ENCODE results near the gene DIO3. TPM values are rescaled to one million over a fixed set of nuclear protein-coding genes. Genes with fewer than 3 reads are reported as not detected.

DIO3 gene
- total and polyA plus RNA-seq, 2 donors (not counting 1 experiment from before 2014, with no cell fraction given), result not detected

DNA sequence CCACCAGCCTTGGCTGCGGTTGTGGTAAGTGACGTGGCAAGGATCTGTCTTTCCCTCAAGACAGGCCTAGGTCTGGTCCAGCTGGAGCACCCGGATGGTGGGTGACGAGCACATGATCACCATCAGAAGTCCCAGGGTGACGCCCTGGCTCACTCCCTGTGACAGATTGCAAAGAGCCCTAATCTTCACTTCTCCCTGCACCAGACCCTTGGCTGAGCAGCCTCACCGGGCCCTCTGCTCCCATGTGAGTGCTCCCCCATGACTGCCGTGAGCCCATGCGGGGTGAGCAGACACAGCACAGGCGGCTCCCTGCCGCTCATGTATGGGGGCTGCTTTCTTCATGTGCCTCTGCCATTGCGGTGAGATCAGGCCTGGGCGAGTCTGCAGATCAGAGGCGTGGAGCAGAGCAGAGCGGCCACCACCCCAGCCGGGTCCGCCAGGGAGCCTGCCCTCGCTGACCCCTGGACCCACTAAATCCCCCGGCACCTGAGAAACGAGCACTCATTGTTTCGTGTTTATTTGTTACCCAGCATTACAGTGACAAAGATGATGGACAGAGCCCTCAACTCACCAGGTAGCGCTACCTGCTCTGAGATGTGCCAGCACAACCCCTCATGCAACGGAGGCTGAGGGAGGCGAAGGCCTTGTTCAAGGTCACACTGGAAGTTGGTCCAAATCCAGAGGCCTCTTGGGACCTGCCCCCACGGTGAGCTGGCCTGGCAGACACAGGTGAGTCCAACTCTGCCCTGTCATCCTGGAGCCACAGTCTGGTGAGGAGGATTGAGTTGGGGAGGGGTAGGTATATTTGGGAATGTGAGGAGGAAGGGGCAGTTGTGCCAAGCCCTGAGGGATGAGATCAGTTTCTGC is 9.3 kb upstream of the DIO3 start:
- Histone ChIP-seq H2AFZ (ENCODE audit: insufficient read depth, low read depth, low read length, poor library complexity, severe bottlenecking) (no peak overlapping the region), H3K9ac (ENCODE audit: low read length) (no peak overlapping the region), H4K20me1 (ENCODE audit: control insufficient read depth, insufficient read depth, low read length, poor library complexity, severe bottlenecking) (no peaks in the 10 kb centered on the region), H3K4me1 (ENCODE audit: control insufficient read depth in 2 of 2, insufficient read depth in 2 of 2, low read length in 2 of 2) (no peaks in the 10 kb centered on the region), H3K9me3 (ENCODE audit: control extremely low read depth in 1 of 3, control insufficient read depth in 2 of 3, insufficient read depth in 1 of 3, low read length in 2 of 3) (peaks cover 0 to 5% (median 0%) of the 10 kb centered on the region in 3 donors), H3K27ac (ENCODE audit: low read length in 2 of 2) (no peak overlapping the region), H3K36me3 (replicated peaks in 1 of 2; ENCODE audit: control extremely low read depth in 1 of 2, control insufficient read depth in 1 of 2, extremely low read depth in 1 of 2, insufficient read depth in 2 of 2, low read length in 1 of 2) (no peaks in the 10 kb centered on the region), H3K4me3 (ENCODE audit: control extremely low read depth in 1 of 5, extremely low read depth in 1 of 5, insufficient read depth in 1 of 5, low read depth in 2 of 5, low read length in 4 of 5) (no peak overlapping the region), H3K79me2 (ENCODE audit: control insufficient read depth, insufficient read depth, low read length) (no peaks in the 10 kb centered on the region), H3K4me2 (replicated peaks; ENCODE audit: low read depth, low read length, poor library complexity, severe bottlenecking) (no peak overlapping the region), H3K27me3 (replicated peaks in 1 of 4; ENCODE audit: control extremely low read depth in 1 of 4, control insufficient read depth in 3 of 4, insufficient read depth in 4 of 4, low read length in 3 of 4) (peaks cover 0 to 7% (median 0%) of the 10 kb centered on the region in 4 experiments)
- no peak for DNase-seq
- Mint-ChIP-seq H3K27me3 (peaks cover 5% of the 10 kb centered on the region), H3K4me3 (no peak overlapping the region), H3K27ac (no peak overlapping the region), H3K9me3 (ENCODE audit: insufficient read depth) (no peaks in the 10 kb centered on the region), H3K4me1 (no peaks in the 10 kb centered on the region)
- ChIA-PET CTCF (no interaction called here), POLR2A (no interaction called here)
- TF ChIP-seq, protein P1, sequence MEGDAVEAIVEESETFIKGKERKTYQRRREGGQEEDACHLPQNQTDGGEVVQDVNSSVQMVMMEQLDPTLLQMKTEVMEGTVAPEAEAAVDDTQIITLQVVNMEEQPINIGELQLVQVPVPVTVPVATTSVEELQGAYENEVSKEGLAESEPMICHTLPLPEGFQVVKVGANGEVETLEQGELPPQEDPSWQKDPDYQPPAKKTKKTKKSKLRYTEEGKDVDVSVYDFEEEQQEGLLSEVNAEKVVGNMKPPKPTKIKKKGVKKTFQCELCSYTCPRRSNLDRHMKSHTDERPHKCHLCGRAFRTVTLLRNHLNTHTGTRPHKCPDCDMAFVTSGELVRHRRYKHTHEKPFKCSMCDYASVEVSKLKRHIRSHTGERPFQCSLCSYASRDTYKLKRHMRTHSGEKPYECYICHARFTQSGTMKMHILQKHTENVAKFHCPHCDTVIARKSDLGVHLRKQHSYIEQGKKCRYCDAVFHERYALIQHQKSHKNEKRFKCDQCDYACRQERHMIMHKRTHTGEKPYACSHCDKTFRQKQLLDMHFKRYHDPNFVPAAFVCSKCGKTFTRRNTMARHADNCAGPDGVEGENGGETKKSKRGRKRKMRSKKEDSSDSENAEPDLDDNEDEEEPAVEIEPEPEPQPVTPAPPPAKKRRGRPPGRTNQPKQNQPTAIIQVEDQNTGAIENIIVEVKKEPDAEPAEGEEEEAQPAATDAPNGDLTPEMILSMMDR (IDR thresholded peaks at IDR 0.05), result no peak
- TF ChIP-seq EZH2 (IDR thresholded peaks at IDR 0.05; ENCODE audit: borderline replicate concordance, insufficient read depth, low read depth, low read length, poor library complexity, severe bottlenecking), result no peak
- ATAC-seq (ENCODE audit: low read depth), result no peak
- intact Hi-C loops (cut with micrococcal nuclease), result no loop called here
- WGBS (ENCODE audit: insufficient coverage), result 90% methylated on average over 24 of the region's 24 CpGs

DNA sequence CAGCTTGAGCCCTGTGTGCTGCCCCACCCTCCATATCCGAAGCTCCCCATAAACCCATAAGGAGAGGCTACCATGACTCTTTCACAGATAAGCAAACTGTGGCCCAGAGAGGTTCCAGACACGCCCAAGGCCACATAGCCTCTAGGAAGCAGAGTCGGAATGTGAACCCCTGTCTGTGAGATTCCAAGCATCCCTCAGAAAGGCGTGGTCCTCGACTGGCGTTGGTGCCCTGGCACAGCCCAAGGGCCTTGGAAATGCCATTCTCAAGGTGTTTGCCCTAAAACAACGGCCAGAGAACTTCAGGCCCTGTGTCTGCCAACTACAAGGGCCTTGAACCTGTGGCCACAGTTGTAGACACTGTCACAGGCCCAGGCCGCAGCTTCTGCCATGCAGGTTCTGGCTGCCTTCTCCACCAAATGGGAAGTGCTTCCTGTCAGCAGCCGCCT is 8.5 kb upstream of the DIO3 start:
- CTCF ChIA-PET, result no interaction called here

More for the DNA sequence above, 8.5 kb upstream of the DIO3 start:
- Histone ChIP-seq H4K20me1 (ENCODE audit: control insufficient read depth, insufficient read depth, low read length, poor library complexity, severe bottlenecking) (no peaks in the 10 kb centered on the region), H3K9ac (ENCODE audit: low read length) (no peak overlapping the region), H3K9me3 (ENCODE audit: control extremely low read depth in 1 of 3, control insufficient read depth in 2 of 3, insufficient read depth in 1 of 3, low read length in 2 of 3) (peaks cover 0 to 5% (median 0%) of the 10 kb centered on the region in 3 donors), H3K27me3 (replicated peaks in 1 of 4; ENCODE audit: control extremely low read depth in 1 of 4, control insufficient read depth in 3 of 4, insufficient read depth in 4 of 4, low read length in 3 of 4) (peaks cover 0 to 14% (median 0%) of the 10 kb centered on the region in 4 experiments), H2AFZ (ENCODE audit: insufficient read depth, low read depth, low read length, poor library complexity, severe bottlenecking) (no peak overlapping the region), H3K4me1 (ENCODE audit: control insufficient read depth in 2 of 2, insufficient read depth in 2 of 2, low read length in 2 of 2) (no peaks in the 10 kb centered on the region), H3K79me2 (ENCODE audit: control insufficient read depth, insufficient read depth, low read length) (no peaks in the 10 kb centered on the region), H3K4me3 (ENCODE audit: control extremely low read depth in 1 of 5, extremely low read depth in 1 of 5, insufficient read depth in 1 of 5, low read depth in 2 of 5, low read length in 4 of 5) (no peak overlapping the region), H3K36me3 (replicated peaks in 1 of 2; ENCODE audit: control extremely low read depth in 1 of 2, control insufficient read depth in 1 of 2, extremely low read depth in 1 of 2, insufficient read depth in 2 of 2, low read length in 1 of 2) (no peaks in the 10 kb centered on the region), H3K4me2 (replicated peaks; ENCODE audit: low read depth, low read length, poor library complexity, severe bottlenecking) (no peak overlapping the region), H3K27ac (ENCODE audit: low read length in 2 of 2) (no peak overlapping the region)
- H3K27ac Mint-ChIP-seq, result no peak overlapping the region
- DNase-seq, result no peak
- H3K27me3 Mint-ChIP-seq, result peaks cover 9% of the 10 kb centered on the region
- H3K4me1 Mint-ChIP-seq, result no peaks in the 10 kb centered on the region
- no peak for ATAC-seq (ENCODE audit: low read depth)
- no peak overlapping the region for H3K4me3 Mint-ChIP-seq
- 85% methylated on average over 9 of the region's 9 CpGs for WGBS (ENCODE audit: insufficient coverage)
- H3K9me3 Mint-ChIP-seq (ENCODE audit: insufficient read depth), result no peaks in the 10 kb centered on the region
- intact Hi-C loops (cut with micrococcal nuclease), result no loop called here
- POLR2A ChIA-PET, result no interaction called here
- no peak for TF ChIP-seq EZH2 (IDR thresholded peaks at IDR 0.05; ENCODE audit: borderline replicate concordance, insufficient read depth, low read depth, low read length, poor library complexity, severe bottlenecking)
- TF ChIP-seq, protein P1 (IDR thresholded peaks at IDR 0.05), result no peak
